CD4-positive, alpha-beta memory T cell (primary cell): ENCODE measurements around the gene SHROOM4. TPM values are rescaled to one million over a fixed set of nuclear protein-coding genes. Genes with fewer than 3 reads are reported as not detected.

Source experiments
- CTCF ChIA-PET: fragments of 350-600 bp; sonication (Branson Sonifier 250); formaldehyde crosslinking; loops from one replicate; lab custom pipeline; 2021; ENCODE audit warnings: inconsistent platforms; ENCODE audit not compliant: partially characterized antibody; lab: Charles Lee
- POLR2A ChIA-PET: fragments of 350-600 bp; sonication (Branson Sonifier 250); formaldehyde crosslinking; loops from one replicate; lab custom pipeline; 2021; ENCODE audit not compliant: partially characterized antibody; lab: Charles Lee
- DNase-seq, 5 donors: peaks; one replicate each; pipeline versions ENCODE4 v3.0.0 to v3.0.0-alpha.2; 2020 to 2022; ENCODE audit warnings: mixed read lengths in 1 of 5
- H3K27ac ChIP-seq: one replicate; pipeline ENCODE4 v1.7.0; 2013; ENCODE audit warnings: low read depth, low read length
- H3K27me3 ChIP-seq: 2 replicates; pipeline ENCODE4 v1.7.0; 2013; ENCODE audit warnings: mild to moderate bottlenecking, low read length, moderate library complexity; ENCODE audit not compliant: insufficient read depth
- H3K36me3 ChIP-seq: 2 replicates; pipeline ENCODE4 v1.7.0; 2013; ENCODE audit warnings: mild to moderate bottlenecking, low read length, moderate library complexity; ENCODE audit not compliant: insufficient read depth
- H3K4me1 ChIP-seq: 2 replicates; pipeline ENCODE4 v1.7.0; 2013; ENCODE audit warnings: mild to moderate bottlenecking, low read length, moderate library complexity; ENCODE audit not compliant: insufficient read depth
- H3K4me3 ChIP-seq, 2 donors: one replicate each; pipeline ENCODE4 v1.7.0; 2013; ENCODE audit warnings: low read length in 2 of 2, mild to moderate bottlenecking in 1 of 2
- H3K9me3 ChIP-seq, 2 donors: one replicate each; pipeline ENCODE4 v1.7.0; 2013; ENCODE audit warnings: low read length in 2 of 2, control low read depth in 1 of 2; ENCODE audit not compliant: control insufficient read depth in 1 of 2
- H3K27ac Mint-ChIP-seq, 7 donors: one replicate each; pipeline ENCODE4 v1.8.0; 2020 to 2021; ENCODE audit warnings: mixed read lengths in 7 of 7, mild to moderate bottlenecking in 6 of 7, inconsistent platforms in 3 of 7, moderate library complexity in 3 of 7
- H3K27me3 Mint-ChIP-seq, 2 donors: one replicate each; pipeline ENCODE4 v1.8.0; 2020 to 2021; ENCODE audit warnings: mixed read lengths in 2 of 2
- H3K36me3 Mint-ChIP-seq, 2 donors: one replicate each; pipeline ENCODE4 v1.8.0; 2020 to 2021; ENCODE audit warnings: mixed read lengths in 2 of 2, inconsistent platforms in 1 of 2, mild to moderate bottlenecking in 1 of 2
- H3K4me1 Mint-ChIP-seq, 4 donors: one replicate each; pipeline ENCODE4 v1.8.0; 2020 to 2021; ENCODE audit warnings: mixed read lengths in 4 of 4, mild to moderate bottlenecking in 1 of 4
- H3K4me3 Mint-ChIP-seq, 8 donors: one replicate each; pipeline ENCODE4 v1.8.0; 2020 to 2021; ENCODE audit warnings: mixed read lengths in 8 of 8, mild to moderate bottlenecking in 7 of 8, moderate library complexity in 6 of 8, inconsistent platforms in 3 of 8
- H3K9me3 Mint-ChIP-seq, 8 donors: one replicate each; pipeline ENCODE4 v1.8.0; 2020 to 2021; ENCODE audit warnings: mixed read lengths in 8 of 8, mild to moderate bottlenecking in 5 of 8, inconsistent platforms in 3 of 8, moderate library complexity in 1 of 8
- intact Hi-C: fragments of 100-400 bp; cut with micrococcal nuclease; formaldehyde crosslinking; loops from one replicate; pipeline ENCODE4 v1.15.1; 2023
- polyA plus RNA-seq, 2 donors: library from polyadenylated mRNA; unstranded; fragments of 300-500 nt; fragmentation: Illumina TruSeq; gene quantifications; one replicate each; pipeline ENCODE4 v1.2.3, GENCODE V29; 2021
- total RNA-seq, 2 experiments: library from RNA; stranded (reverse); gene quantifications; one replicate each; pipeline ENCODE4 v1.2.3, GENCODE V29; 2021

Gene SHROOM4
- total and polyA plus RNA-seq, 4 experiments from 2014 or later = not detected

DNA sequence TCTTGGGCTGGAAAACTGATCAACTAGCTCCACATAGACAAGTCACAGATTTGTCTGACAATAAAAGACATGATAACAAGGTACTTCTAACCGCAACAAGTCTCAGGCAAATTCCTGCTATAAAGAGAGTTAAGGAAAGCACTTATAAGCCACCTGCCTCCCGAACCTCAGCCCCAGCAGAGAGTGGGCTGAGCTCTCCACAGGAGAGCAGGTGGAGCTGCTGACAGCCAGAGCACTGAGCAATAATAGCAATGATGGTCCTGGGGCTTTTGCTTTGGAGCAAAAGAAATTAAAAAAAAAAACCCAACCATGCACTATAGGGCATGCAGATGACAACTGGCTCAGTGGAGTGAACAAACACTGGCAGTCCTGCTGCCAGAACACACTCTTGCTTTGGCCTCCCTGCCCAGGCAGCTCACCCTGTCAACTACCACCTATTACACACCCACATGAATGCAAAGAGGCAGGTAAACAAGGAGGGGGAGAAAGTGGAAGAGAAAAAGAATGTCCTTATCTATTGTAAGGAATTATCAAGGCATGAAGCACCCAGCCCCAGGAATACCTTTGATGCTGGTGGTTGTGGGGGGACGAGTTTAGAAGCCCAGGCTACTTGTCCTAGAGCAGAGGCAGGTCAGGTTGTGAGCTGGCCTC, 207.6 kb downstream of the SHROOM4 start:
- H3K27me3 Mint-ChIP-seq = peaks cover 2 to 3% of the 10 kb centered on the region in 2 donors

DNA sequence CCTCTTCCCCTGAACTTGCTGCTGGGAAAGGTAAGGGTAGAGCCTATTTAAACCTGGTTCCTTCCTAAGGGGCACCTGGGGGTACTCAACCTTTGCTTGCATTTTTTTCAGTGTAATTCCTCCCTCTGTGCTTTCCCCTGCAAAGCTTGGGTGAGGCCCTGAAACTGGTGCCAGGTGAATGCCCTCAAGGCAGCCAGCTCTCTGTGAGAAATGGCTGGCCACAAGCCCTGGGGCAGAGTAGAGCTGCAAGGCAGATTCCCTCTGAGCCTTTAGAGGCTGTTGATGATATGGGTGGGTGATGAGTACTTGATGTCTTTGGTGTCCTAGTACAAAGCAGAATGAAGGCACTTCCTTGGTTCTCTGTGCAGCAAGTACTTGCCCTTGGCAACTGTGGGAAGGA, 217.9 kb downstream of the SHROOM4 start:
- Histone ChIP-seq H3K36me3 (no peaks in the 10 kb centered on the region), H3K4me1 (no peaks in the 10 kb centered on the region), H3K27ac (no peak overlapping the region), H3K9me3 (no peaks in the 10 kb centered on the region), H3K4me3 (no peak overlapping the region), H3K27me3 (no peaks in the 10 kb centered on the region)
- no peak for DNase-seq
- Mint-ChIP-seq H3K27ac (no peak overlapping the region), H3K9me3 (no peaks in the 10 kb centered on the region), H3K4me1 (no peaks in the 10 kb centered on the region), H3K27me3 (no peaks in the 10 kb centered on the region), H3K36me3 (no peaks in the 10 kb centered on the region), H3K4me3 (no peak overlapping the region)
- intact Hi-C loops = no loop called here
- ChIA-PET CTCF (interaction anchor here (1.0 kb wide), 1 partner anchor 12 kb away, joined by 3 read pairs; no protein-coding TSS in a partner anchor), POLR2A (no interaction called here)

More for the DNA sequence above, 207.6 kb downstream of the SHROOM4 start:
- ChIA-PET POLR2A (no interaction called here), CTCF (interaction anchor here (0.5 kb wide), 1 partner anchor 725 kb away, joined by 3 read pairs; no protein-coding TSS in a partner anchor)
- H3K36me3 ChIP-seq = no peaks in the 10 kb centered on the region
- no peaks in the 10 kb centered on the region for H3K36me3 Mint-ChIP-seq
- H3K4me1 Mint-ChIP-seq = no peaks in the 10 kb centered on the region
- no peaks in the 10 kb centered on the region for H3K27me3 ChIP-seq
- no peak overlapping the region for H3K4me3 Mint-ChIP-seq
- peak overlapping the region in 2 of 7 donors; percentile 16 to 36 for H3K27ac Mint-ChIP-seq
- H3K4me1 ChIP-seq = no peaks in the 10 kb centered on the region
- DNase-seq = no peak
- intact Hi-C loops = no loop called here
- no peaks in the 10 kb centered on the region for H3K9me3 Mint-ChIP-seq
- no peaks in the 10 kb centered on the region for H3K9me3 ChIP-seq
- no peak overlapping the region for H3K4me3 ChIP-seq
- no peak overlapping the region for H3K27ac ChIP-seq

- H3K27me3 Mint-ChIP-seq = no peaks in the 10 kb centered on the region
- intact Hi-C loops = no loop called here
- no peak overlapping the region for H3K4me3 Mint-ChIP-seq
- no peaks in the 10 kb centered on the region for H3K4me1 Mint-ChIP-seq
- DNase-seq = no peak
- no peaks in the 10 kb centered on the region for H3K9me3 ChIP-seq
- no peak overlapping the region for H3K27ac Mint-ChIP-seq
- ChIA-PET CTCF (no interaction called here), POLR2A (no interaction called here)
- no peaks in the 10 kb centered on the region for H3K36me3 Mint-ChIP-seq
- no peaks in the 10 kb centered on the region for H3K36me3 ChIP-seq
- no peak overlapping the region for H3K27ac ChIP-seq
- no peak overlapping the region for H3K4me3 ChIP-seq
- no peaks in the 10 kb centered on the region for H3K9me3 Mint-ChIP-seq
- H3K4me1 ChIP-seq = no peaks in the 10 kb centered on the region
- H3K27me3 ChIP-seq = no peaks in the 10 kb centered on the region
Measured at GRCh38 chrX:50594788-50595187, 219.2 kb downstream of the SHROOM4 start.

- ChIA-PET POLR2A (no interaction called here), CTCF (no interaction called here)
- intact Hi-C loops = loop anchor here (10.0 kb wide), 1 partner anchor 482 kb away; no protein-coding TSS in a partner anchor
- Mint-ChIP-seq H3K27ac (peak overlapping the region in 1 of 7 donors; percentile 61), H3K9me3 (no peaks in the 10 kb centered on the region), H3K4me3 (no peak overlapping the region), H3K4me1 (no peaks in the 10 kb centered on the region), H3K27me3 (peaks cover 0 to 6% of the 10 kb centered on the region in 2 donors), H3K36me3 (no peaks in the 10 kb centered on the region)
- no peak for DNase-seq
- Histone ChIP-seq H3K36me3 (no peaks in the 10 kb centered on the region), H3K4me1 (no peaks in the 10 kb centered on the region), H3K27ac (no peak overlapping the region), H3K27me3 (no peaks in the 10 kb centered on the region), H3K9me3 (no peaks in the 10 kb centered on the region), H3K4me3 (no peak overlapping the region)
Measured at GRCh38 chrX:50586980-50587379, 227.0 kb downstream of the SHROOM4 start.

GRCh38 chrX:50586407-50586806, 227.6 kb downstream of the SHROOM4 start:
- POLR2A ChIA-PET = no interaction called here

GRCh38 chrX:50581405-50581804, 232.6 kb downstream of the SHROOM4 start:
- ChIA-PET CTCF (interaction anchor here (1.6 to 2.5 kb wide), 2 partner anchors 659 to 665 kb away, joined by 4 to 8 read pairs; partner anchors contain the start of gene CLCN5), POLR2A (no interaction called here)
- peaks cover 0 to 1% (median 0%) of the 10 kb centered on the region in 4 donors for H3K4me1 Mint-ChIP-seq
- H3K4me1 ChIP-seq = no peaks in the 10 kb centered on the region
- no peaks in the 10 kb centered on the region for H3K9me3 Mint-ChIP-seq
- H3K27me3 ChIP-seq = no peaks in the 10 kb centered on the region
- H3K27ac ChIP-seq = no peak overlapping the region
- H3K9me3 ChIP-seq = no peaks in the 10 kb centered on the region
- DNase-seq = no peak
- no peak overlapping the region for H3K4me3 ChIP-seq
- intact Hi-C loops = loop anchor here (10.0 kb wide), 1 partner anchor 477 kb away; no protein-coding TSS in a partner anchor
- peaks cover 3% of the 10 kb centered on the region in 2 donors for H3K27me3 Mint-ChIP-seq
- H3K36me3 Mint-ChIP-seq = no peaks in the 10 kb centered on the region
- H3K36me3 ChIP-seq = no peaks in the 10 kb centered on the region
- H3K4me3 Mint-ChIP-seq = no peak overlapping the region
- no peak overlapping the region for H3K27ac Mint-ChIP-seq

More at GRCh38 chrX:50586407-50586806, 227.6 kb downstream of the SHROOM4 start:
- H3K4me1 Mint-ChIP-seq = no peaks in the 10 kb centered on the region
- H3K27me3 Mint-ChIP-seq = peaks cover 0 to 6% of the 10 kb centered on the region in 2 donors
- Histone ChIP-seq H3K27ac (no peak overlapping the region), H3K27me3 (no peaks in the 10 kb centered on the region), H3K9me3 (no peaks in the 10 kb centered on the region), H3K4me3 (no peak overlapping the region), H3K36me3 (no peaks in the 10 kb centered on the region), H3K4me1 (no peaks in the 10 kb centered on the region)
- CTCF ChIA-PET = no interaction called here
- DNase-seq = no peak
- no peaks in the 10 kb centered on the region for H3K36me3 Mint-ChIP-seq
- H3K27ac Mint-ChIP-seq = no peak overlapping the region
- no peak overlapping the region for H3K4me3 Mint-ChIP-seq
- H3K9me3 Mint-ChIP-seq = no peaks in the 10 kb centered on the region
- intact Hi-C loops = loop anchor here (10.0 kb wide), 1 partner anchor 482 kb away; no protein-coding TSS in a partner anchor

GRCh38 chrX:50579955-50580354, 234.0 kb downstream of the SHROOM4 start:
- Histone ChIP-seq H3K9me3 (no peaks in the 10 kb centered on the region), H3K36me3 (no peaks in the 10 kb centered on the region), H3K4me1 (no peaks in the 10 kb centered on the region), H3K27ac (no peak overlapping the region), H3K27me3 (no peaks in the 10 kb centered on the region), H3K4me3 (no peak overlapping the region)
- Mint-ChIP-seq H3K27me3 (peaks cover 3% of the 10 kb centered on the region in 2 donors), H3K4me1 (peaks cover 0 to 1% (median 0%) of the 10 kb centered on the region in 4 donors), H3K36me3 (no peaks in the 10 kb centered on the region), H3K9me3 (no peaks in the 10 kb centered on the region), H3K27ac (no peak overlapping the region), H3K4me3 (no peak overlapping the region)
- peak in 4 of 5 donors; percentile 20 to 40 (median 33) for DNase-seq
- POLR2A ChIA-PET = no interaction called here
- CTCF ChIA-PET = interaction anchor here (0.8 to 2.5 kb wide), 7 partner anchors 8 to 695 kb away, joined by 3 to 8 read pairs (median 4); partner anchors contain the start of gene CLCN5
- intact Hi-C loops = loop anchor here (1.0 to 10.0 kb wide), 2 partner anchors 475 to 665 kb away; no protein-coding TSS in a partner anchor
